Measurements from ENCODE around the gene PLA2G12B. TPM values are rescaled to one million over a fixed set of nuclear protein-coding genes. Genes with fewer than 3 reads are reported as not detected.
"Not testable (repeated sequence)": the region's sequence is repeated elsewhere in the genome, so short reads cannot be mapped to it uniquely, and the experiment has no call there.

The PLA2G12B gene
- polyA plus RNA-seq (2011; rRNA removed) (not detected in 2 replicates), polyA minus RNA-seq (2011; rRNA and poly(A)+ RNA removed) (not detected in 2 replicates)

- no peak for DNase-seq (ENCODE audit: low read depth)
- Histone ChIP-seq H3K27me3 (ENCODE audit: control insufficient read depth, insufficient read depth, low read length) (peaks cover 7% of the 10 kb centered on the region), H3K36me3 (ENCODE audit: control insufficient read depth, insufficient read depth, low read length) (no peaks in the 10 kb centered on the region), H3K4me3 (ENCODE audit: low read depth, low read length) (no peak within 1 kb of the TSS)
- no peak for TF ChIP-seq CTCF (IDR thresholded peaks at IDR 0.05; ENCODE audit: insufficient read depth, low read depth, low read length)
- POLR2A ChIA-PET: no interaction called here
- CTCF ChIA-PET: interaction anchor here (1.3 kb wide), 1 partner anchor 9 kb away, joined by 5 read pairs; no protein-coding TSS in a partner anchor
These were observed at the start of gene PLA2G12B for GRCh38 chr10:72954596-72955554. PLA2G12B (minus strand) TSS chr10:72954806; CDS start chr10:72954685, 121 bp downstream.

- H3K36me3 ChIP-seq (ENCODE audit: control insufficient read depth, insufficient read depth, low read length): peaks cover 5% of the 10 kb centered on the region
These were observed 49.2 kb upstream of the PLA2G12B start for GRCh38 chr10:73003822-73004221.

GRCh38 chr10:73000973-73001372 lies 46.4 kb upstream of the PLA2G12B start:
- Histone ChIP-seq H3K27me3 (ENCODE audit: control insufficient read depth, insufficient read depth, low read length) (no peaks in the 10 kb centered on the region), H3K36me3 (ENCODE audit: control insufficient read depth, insufficient read depth, low read length) (peaks cover 2% of the 10 kb centered on the region), H3K4me3 (ENCODE audit: low read depth, low read length) (no peak overlapping the region)
- no peak for TF ChIP-seq CTCF (IDR thresholded peaks at IDR 0.05; ENCODE audit: insufficient read depth, low read depth, low read length)
- POLR2A ChIA-PET: interaction anchor here (0.6 kb wide), 3 partner anchors 93 to 785 kb away, joined by 4 to 10 read pairs (median 9); partner anchors contain the start of gene ASCC1
- DNase-seq (ENCODE audit: low read depth): no peak
- CTCF ChIA-PET: no interaction called here

More at GRCh38 chr10:73003822-73004221, 49.2 kb upstream of the PLA2G12B start:
- no peak for DNase-seq (ENCODE audit: low read depth)
- CTCF ChIA-PET: no interaction called here
- H3K4me3 ChIP-seq (ENCODE audit: low read depth, low read length): no peak overlapping the region
- no peak for TF ChIP-seq CTCF (IDR thresholded peaks at IDR 0.05; ENCODE audit: insufficient read depth, low read depth, low read length)
- POLR2A ChIA-PET: no interaction called here
- no peaks in the 10 kb centered on the region for H3K27me3 ChIP-seq (ENCODE audit: control insufficient read depth, insufficient read depth, low read length)

- H3K4me3 ChIP-seq (ENCODE audit: low read depth, low read length): no peak overlapping the region
- no peak for DNase-seq (ENCODE audit: low read depth)
- ChIA-PET POLR2A (no interaction called here), CTCF (interaction anchor here (0.6 kb wide), 1 partner anchor 70 kb away, joined by 3 read pairs; no protein-coding TSS in a partner anchor)
- no peak for TF ChIP-seq CTCF (IDR thresholded peaks at IDR 0.05; ENCODE audit: insufficient read depth, low read depth, low read length)
- H3K27me3 ChIP-seq (ENCODE audit: control insufficient read depth, insufficient read depth, low read length): no peaks in the 10 kb centered on the region
- H3K36me3 ChIP-seq (ENCODE audit: control insufficient read depth, insufficient read depth, low read length): peaks cover 2% of the 10 kb centered on the region
These were observed 42.5 kb upstream of the PLA2G12B start for GRCh38 chr10:72997099-72997498.

- POLR2A ChIA-PET; DNase-seq (ENCODE audit: low read depth); CTCF ChIA-PET; H3K4me3 ChIP-seq (ENCODE audit: low read depth, low read length); H3K36me3 ChIP-seq (ENCODE audit: control insufficient read depth, insufficient read depth, low read length); H3K27me3 ChIP-seq (ENCODE audit: control insufficient read depth, insufficient read depth, low read length): not testable (repeated sequence)
These were observed 40.9 kb upstream of the PLA2G12B start for GRCh38 chr10:72995459-72995858.

- H3K4me3 ChIP-seq (ENCODE audit: low read depth, low read length); H3K36me3 ChIP-seq (ENCODE audit: control insufficient read depth, insufficient read depth, low read length); H3K27me3 ChIP-seq (ENCODE audit: control insufficient read depth, insufficient read depth, low read length); POLR2A ChIA-PET; DNase-seq (ENCODE audit: low read depth); CTCF ChIA-PET: not testable (repeated sequence)
These were observed 35.2 kb upstream of the PLA2G12B start for GRCh38 chr10:72989771-72990170.

GRCh38 chr10:72984618-72985017 lies 30.0 kb upstream of the PLA2G12B start:
- H3K4me3 ChIP-seq (ENCODE audit: low read depth, low read length); H3K36me3 ChIP-seq (ENCODE audit: control insufficient read depth, insufficient read depth, low read length); POLR2A ChIA-PET; H3K27me3 ChIP-seq (ENCODE audit: control insufficient read depth, insufficient read depth, low read length); DNase-seq (ENCODE audit: low read depth): not testable (repeated sequence)
- CTCF ChIA-PET: interaction anchor here (1.2 kb wide), 1 partner anchor 11 kb away, joined by 3 read pairs; no protein-coding TSS in a partner anchor

All from BJ (cell line).